NK-92 (cell line): Measurements from ENCODE around the gene SFRP2.

Source experiments
- DNase-seq: peaks from one replicate; lab custom pipeline; 2025; ENCODE audit not compliant: unreplicated experiment; lab: John Stamatoyannopoulos, UW

Gene SFRP2, protein sequence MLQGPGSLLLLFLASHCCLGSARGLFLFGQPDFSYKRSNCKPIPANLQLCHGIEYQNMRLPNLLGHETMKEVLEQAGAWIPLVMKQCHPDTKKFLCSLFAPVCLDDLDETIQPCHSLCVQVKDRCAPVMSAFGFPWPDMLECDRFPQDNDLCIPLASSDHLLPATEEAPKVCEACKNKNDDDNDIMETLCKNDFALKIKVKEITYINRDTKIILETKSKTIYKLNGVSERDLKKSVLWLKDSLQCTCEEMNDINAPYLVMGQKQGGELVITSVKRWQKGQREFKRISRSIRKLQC

DNA sequence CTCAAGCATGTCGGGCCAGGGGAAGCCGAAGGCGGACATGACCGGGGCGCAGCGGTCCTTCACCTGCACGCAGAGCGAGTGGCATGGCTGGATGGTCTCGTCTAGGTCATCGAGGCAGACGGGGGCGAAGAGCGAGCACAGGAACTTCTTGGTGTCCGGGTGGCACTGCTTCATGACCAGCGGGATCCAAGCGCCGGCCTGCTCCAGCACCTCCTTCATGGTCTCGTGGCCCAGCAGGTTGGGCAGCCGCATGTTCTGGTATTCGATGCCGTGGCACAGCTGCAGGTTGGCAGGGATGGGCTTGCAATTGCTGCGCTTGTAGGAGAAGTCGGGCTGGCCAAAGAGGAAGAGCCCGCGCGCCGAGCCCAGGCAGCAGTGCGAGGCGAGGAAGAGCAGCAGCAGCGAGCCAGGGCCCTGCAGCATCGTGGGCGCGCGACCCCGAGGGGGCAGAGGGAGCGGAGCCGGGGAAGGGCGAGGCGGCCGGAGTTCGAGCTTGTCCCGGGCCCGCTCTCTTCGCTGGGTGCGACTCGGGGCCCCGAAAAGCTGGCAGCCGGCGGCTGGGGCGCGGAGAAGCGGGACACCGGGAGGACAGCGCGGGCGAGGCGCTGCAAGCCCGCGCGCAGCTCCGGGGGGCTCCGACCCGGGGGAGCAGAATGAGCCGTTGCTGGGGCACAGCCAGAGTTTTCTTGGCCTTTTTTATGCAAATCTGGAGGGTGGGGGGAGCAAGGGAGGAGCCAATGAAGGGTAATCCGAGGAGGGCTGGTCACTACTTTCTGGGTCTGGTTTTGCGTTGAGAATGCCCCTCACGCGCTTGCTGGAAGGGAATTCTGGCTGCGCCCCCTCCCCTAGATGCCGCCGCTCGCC, at the start of gene SFRP2:
TSS of gene SFRP2 (minus strand) at position 671 of the 864 bp plus-strand sequence. CDS start at position 423, 248 bp downstream.
- DNase-seq, result no peak

DNA sequence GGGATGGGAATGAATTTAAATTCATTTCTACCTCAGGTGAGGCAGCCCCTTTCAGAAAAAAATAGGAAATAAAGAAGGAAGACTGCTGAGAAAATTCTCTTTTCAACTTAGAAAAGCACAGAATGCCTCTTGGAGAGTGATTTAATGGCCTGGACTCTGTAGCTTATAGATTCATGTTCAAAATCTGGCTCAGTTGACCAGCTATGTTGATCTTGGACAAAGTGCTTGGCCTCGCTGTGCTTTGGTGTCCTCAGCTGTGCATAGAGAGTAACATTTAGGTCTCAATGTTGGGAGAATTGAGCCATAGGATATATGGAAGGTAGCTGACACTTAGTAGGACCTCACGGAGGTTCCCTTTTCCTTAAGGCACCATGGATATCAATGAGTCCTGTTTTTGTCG, 49.7 kb upstream of the SFRP2 start:
- DNase-seq, result no peak

DNA sequence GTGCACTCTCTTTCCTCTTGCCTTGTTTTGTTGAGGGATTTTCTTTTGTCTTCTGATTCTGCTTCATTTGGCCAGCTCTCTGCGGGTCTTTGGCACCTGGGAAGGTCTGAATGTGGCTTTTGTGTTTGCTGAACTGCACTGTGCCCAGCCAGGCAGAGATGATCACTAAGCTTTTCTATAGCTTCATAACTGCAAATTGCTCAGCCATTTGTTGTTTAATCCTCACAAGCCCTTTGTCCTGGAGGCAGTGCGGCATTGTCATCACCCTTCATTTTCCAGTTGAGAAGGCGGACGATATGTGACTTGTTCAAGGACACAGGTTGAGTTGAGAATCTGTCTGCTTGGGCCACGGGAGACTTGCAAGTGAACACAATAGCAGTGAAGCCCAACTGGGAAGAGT, 46.0 kb upstream of the SFRP2 start:
- DNase-seq, result no peak

DNA sequence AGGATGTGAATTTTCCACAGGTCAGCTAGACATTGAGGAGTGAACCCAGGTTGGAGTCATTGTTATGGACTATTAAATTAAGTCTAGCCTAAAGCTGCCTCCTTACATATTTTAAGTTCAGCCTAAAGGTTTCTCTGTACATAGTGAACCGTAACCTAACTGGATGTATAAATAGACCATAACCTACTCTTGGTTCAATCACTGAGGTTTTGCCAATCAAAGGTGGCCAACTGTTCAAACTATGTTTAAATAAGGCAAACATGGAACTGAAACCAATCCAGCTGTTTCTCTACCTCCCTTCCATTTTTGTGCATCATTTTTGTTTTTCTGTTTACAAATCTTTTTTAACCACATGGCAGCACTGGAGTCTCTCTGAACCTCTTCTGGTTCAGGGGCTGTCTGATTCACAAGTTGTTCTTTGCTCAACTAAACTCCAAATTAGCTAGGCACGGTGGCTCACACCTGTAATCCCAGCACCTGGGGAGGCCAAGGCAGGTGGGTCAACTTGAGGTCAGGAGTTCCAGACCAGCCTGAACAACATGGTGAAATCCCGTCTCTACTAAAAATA, 43.9 kb upstream of the SFRP2 start:
- DNase-seq, result no peak

DNA sequence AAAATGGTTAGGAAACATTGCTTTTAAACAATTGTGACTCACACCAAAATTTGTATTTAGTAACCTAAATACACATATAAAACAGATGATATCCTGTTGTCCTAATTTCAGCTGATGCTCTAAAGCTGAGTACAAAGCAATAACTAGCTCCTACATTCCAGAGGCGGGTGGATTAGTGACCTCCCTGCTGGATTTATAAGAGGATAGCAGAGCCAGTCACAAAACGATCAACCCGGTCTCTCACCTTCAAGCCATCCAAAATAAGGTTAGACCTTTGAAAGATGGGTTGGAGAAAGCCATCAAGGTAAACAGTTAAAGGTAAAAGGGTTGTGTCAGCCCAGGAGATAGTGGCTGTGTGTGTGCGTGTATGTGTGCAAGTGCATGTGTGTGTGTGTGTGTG, 43.2 kb upstream of the SFRP2 start:
- DNase-seq, result no peak

DNA sequence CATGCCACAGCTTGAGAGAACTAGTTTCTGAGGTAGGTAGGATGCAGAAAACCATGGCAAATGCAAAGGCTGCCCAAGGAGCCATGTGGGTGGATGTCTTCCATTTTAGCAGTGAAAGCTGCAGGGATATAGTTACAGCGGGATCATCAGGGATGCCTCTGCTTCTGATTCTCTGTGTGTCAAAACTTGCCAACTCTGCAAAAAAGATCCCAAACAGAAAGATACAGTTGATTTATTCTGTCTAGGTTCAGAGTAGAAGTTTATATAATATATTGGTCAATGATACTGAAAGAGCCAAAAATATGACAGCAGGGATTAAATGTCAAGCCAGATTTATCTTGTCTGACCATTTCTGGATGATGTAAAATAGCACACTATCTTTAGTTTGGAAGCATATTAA, 42.4 kb upstream of the SFRP2 start:
- no peak for DNase-seq

DNA sequence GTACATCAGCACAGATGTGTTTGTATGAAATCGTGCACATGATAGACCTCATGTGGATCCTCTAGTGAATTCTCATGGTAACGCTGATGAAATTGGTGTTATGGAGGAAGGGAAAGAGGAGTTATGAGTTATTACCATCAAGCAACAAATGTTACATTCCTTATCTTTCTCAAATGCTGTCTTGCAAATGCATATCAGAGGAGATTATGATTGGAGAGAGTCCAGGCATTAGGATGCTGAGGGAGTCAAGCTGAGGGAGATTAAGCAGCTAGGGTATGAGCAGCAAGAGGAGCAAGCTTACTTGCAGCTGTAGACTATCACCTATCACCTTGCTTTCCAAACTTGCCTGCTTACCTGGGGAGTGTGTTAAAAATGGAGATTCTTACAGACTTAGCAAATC, 36.8 kb upstream of the SFRP2 start:
- no peak for DNase-seq

DNA sequence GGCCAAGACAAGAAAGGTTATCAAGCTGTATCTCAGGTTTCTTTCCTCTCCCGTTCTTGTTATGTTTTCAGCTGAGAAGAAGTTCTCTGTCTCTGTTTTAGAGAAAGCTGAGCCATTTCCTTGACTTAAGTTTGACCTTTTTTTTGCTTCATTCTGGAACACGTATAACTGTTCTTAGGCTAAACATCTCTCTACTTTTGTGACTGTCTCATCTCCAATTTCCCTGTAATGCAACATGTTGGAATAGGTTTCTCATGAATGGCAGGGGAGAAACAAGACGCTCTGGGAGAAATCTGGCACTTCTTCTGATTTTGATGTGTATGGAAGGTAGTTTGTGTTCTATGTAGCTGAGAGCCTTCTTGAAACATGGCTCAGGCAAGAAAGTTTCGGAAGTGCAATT, 36.2 kb upstream of the SFRP2 start:
- DNase-seq, result no peak

DNA sequence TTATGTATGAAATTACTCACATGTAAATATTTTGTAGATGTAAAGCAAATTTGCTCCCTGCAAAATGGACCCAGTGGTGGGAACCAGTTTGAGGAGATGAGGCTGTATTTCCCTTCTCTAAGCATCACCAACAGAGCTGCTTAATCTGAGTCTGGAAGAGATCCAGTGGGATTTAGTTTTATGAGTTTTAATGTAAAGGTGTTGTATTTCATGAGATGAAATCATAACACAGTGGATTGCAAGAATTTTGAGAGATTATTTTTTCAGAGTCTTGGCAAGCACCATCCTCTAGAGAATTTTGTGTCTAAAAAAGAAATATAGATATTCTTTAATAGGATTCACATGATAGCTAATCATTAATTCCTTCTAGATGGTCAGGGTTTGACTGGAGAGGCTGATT, 35.6 kb upstream of the SFRP2 start:
- DNase-seq, result no peak

DNA sequence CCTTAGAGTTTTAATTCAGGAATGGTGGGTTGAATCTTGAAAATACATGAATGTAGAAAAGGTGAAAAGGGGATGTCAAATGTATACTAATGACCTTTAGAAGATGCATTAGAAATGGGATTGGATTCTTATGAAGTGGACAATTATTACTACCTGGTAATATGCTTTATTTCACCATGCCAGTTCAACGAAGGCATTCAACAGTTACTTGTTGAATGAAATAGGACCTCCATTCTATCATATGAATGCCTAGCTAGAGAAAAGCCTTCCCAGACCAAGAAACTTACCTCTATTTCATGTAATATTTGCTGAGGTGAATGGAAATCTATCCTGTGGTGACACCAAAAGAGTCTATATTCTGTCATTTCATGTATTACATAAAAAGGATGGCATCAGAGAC, 34.6 kb upstream of the SFRP2 start:
- DNase-seq, result no peak

DNA sequence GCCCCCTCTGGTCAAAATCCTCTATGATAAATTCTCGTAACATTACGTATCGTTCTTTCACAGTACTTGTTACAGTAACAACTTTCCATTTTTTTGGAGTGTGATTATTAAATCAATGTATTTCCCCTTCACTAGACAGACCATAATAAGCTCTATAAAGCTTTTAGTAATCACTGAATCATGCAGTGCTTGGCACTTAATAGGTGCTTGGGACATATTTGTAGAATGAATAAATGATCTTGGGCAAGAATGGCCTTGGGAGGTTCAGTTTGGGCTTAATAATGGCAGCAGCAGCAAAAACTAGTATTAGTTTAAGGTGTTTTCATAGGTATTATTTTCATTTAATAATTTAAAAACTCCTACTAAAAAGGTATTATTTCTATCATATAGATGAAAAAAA, 33.4 kb upstream of the SFRP2 start:
- DNase-seq, result no peak

DNA sequence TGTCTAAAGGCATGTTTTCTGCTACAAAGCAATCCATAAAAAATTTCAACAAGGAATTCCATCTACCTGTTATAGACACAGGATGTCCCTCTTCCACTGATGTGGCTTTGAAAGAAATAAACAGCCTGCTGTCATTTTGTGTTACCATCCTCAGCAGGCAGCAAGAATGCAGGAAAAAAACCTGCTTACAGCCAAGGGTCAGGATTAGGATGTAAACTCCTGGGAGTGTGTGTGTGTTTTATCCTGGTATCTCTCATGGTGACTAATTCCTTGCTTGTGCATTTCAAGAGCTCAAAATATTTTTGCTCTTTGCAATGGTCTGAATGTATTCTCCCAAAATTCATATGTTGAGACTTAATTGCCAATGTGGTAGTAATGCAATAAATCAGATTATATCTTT, 28.6 kb upstream of the SFRP2 start:
- no peak for DNase-seq

DNA sequence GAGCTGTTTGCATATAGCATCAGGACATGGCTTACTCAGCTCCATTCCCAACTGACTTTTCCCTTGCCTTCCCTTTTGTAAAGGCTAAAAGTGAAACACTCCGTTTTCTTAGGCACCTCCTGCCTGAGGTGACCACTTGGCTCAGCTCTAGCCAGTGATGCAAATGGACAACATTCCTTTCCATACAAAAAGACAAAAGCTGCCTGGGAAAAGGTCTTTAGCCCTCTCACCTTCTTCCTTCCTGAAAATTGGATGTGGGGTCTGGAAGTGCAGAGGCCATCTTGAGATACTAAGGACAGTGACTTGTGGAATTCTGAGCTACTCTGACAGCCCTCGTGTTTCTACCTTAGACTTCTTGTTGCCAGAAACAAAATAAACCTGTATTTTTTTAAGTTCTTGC, 27.7 kb upstream of the SFRP2 start:
- DNase-seq, result no peak

DNA sequence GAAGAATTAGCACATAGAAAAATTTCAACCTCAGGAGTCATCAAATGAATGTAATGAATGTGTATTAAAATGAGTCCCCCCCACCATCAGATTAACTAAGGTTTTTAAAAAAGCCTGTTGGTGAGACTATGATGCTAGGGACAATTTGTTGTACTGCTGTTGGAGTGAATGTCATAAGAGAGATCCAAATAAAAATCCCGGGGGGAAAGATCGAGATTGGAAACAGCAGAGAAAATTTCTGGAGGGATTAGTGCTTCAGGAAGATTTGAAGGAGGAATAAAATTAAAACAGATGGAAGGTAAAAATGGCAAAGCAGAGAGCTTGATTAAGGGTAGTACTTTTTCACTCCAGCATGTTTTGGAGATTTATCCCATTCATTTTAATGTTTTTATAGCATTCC, 25.9 kb upstream of the SFRP2 start:
- DNase-seq, result no peak

DNA sequence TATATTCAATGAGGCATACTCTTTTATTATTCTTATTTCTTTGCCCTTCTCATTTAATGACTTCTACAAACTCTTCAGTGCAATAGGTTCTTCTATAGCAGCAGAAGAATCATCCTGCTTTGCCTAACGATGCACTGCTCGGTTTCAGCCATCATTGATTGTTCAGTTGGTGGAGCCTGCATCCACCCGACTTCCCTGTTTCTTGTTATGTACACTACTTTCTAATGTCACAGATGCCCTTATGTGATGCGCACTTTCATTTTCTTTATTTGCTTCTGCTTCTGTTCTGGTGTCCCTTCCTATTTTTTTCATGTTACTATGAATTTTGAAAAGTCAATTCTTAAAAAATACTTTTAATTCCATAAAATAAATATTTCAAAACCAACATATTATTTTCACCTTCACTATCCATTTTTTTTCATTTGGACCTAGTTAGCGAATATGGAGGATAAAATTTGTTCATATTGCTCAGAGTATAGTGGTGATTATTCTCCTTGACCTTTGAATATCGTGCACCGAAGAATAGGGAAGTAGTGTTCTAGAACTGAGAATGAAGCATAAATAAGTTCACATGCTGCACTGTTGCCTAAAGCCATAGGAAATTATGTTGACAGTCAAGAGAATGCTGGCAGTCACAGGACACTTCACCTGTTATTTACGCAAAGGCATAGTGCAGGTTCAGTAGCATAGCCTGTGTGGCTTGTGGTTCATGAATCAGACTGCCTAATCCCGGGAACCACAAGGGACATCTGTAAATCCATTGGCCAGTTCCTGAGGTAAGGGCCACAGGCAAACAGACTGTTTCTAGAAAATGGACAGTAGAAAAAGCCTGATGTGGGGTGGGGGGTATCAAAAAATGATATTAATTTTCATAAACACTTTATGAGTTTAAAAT, 21.3 kb upstream of the SFRP2 start:
- no peak for DNase-seq

DNA sequence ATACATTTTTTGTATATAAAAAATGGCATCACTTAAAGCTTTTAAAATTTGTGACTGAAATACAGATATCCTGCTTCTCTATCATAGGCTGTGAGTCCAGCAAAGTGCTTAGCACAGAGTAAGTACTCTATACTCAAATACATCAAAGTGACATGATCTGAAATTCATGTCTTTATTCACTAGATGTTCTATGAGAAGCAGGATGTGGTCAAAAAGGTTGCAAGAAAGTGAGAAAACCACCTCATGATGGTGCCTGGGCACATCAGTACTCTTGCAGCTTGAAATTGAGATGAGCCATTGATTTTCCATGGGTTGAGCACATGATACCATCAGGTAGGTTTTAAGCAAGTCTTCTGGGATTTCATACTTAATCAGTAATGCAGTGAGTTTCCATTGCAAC, 20.4 kb upstream of the SFRP2 start:
- no peak for DNase-seq

DNA sequence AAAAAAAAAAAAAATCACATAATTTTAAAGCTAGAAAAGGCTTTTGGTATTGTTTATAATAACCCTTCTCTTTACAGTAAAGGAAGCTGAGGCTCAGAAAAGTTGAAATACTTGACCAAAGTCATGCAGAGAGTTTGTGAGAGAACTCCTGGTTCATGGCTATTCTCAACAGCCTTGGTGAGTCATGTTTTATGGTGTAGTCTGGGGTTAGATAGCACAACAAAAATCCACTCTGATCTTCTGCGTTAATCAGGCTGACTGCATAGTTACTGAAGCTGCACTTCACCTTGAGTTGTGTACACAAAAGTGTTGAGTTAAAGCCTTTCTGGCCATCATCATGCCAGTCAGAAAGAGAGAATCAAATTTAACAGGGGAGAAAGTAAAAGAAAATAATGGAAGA, 19.3 kb upstream of the SFRP2 start:
- DNase-seq, result no peak

DNA sequence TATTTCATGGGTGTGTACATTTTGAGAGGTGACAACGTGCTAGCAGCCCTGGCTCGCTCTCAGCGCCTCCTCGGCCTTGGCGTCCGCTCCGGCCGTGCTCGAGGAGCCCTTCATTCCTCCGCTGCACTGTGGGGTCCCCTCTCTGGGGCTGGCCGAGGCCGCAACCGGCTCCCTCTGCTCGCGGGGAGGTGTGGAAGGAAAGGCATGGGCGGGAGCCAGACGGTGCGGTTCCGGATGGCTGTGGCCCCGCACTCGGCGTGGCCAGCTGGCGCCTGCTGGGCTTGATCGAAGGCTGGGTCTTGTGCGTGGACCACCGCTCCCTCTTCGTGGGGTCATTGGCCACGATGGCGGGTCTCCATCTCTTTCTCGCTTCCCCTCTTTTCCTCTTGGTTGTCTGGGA, 17.2 kb upstream of the SFRP2 start:
- DNase-seq, result no peak

DNA sequence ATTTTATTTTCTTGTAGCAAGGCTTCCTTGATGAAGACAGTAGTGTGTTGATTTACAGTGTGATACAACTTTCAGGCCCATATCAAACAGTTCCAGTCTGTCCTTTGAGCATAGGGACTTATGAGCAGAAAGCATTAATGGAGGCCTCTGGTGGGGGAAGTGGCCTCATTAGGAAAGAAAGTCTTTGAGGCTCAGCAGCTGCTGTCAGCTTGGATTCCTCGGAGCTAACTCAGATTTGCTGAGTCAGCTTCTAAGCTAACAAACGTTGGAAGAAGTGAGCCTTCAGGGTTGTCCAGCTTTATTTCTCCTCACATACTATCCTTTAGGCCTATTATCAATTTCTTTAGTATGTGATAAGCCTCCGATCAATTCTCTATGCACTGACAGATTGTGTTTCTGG, 15.8 kb upstream of the SFRP2 start:
- DNase-seq, result no peak

DNA sequence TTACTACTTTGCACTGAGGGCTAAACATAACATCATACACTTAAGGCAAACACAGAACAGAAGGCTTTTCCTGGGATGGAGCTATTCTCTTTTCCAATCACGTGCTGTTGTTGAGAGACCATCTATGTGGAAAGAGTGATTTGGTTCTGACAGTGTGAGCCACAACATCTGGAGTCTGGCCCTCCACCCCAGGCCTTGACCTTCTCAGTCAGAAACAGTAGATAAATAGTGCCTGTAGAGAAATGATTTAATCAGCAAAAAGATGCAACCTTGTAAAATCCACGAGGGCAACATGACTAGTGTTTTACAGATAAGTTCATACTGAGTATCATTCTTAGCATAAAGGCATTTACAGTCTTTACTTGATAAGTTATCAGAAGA, 10.8 kb upstream of the SFRP2 start:
- DNase-seq, result no peak
